IMR-90 (cell line): Measurements from ENCODE around the gene TBCE. TPM values are rescaled to one million over a fixed set of nuclear protein-coding genes. Genes with fewer than 3 reads are reported as not detected.

ENCODE experiments used
- ATAC-seq: fragments of 200-7000 bp; cut with Tn5 transposase; 2 replicates; pipeline ENCODE4 v1.9.1; 2020; ENCODE audit warnings: low read depth, mild to moderate bottlenecking, moderate library complexity
- BruUV-seq: library from RNA; stranded (reverse); fragments of 400-500 nt; replicated peaks from 2 replicates; lab custom pipeline; 2021; lab: Mats Ljungman, UMichigan
- CTCF ChIA-PET: fragments of 300-600 bp; formaldehyde crosslinking; extraction: SDS; loops from one replicate; lab custom pipeline; 2021; ENCODE audit warnings: antibody characterized with exemption; lab: Yijun Ruan, JAX
- POLR2A ChIA-PET: fragments of 300-600 bp; sonication (Branson Sonifier 250); formaldehyde crosslinking; loops from one replicate; lab custom pipeline; 2022; ENCODE audit warnings: antibody characterized with exemption; ENCODE audit not compliant: unreplicated experiment; lab: Charles Lee
- DNase-seq: peaks from one replicate; pipeline ENCODE4 v3.0.0; 2013
- H2AFZ ChIP-seq: replicated peaks from 2 replicates; pipeline ENCODE3; 2013; ENCODE audit warnings: low read length, mild to moderate bottlenecking; ENCODE audit not compliant: poor library complexity
- H2AK5ac ChIP-seq: 2 replicates; pipeline ENCODE4 v1.6.1; 2013; ENCODE audit warnings: low read depth, low read length, inconsistent platforms
- H2AK9ac ChIP-seq: replicated peaks from 2 replicates; pipeline ENCODE3; 2013; ENCODE audit warnings: mild to moderate bottlenecking, low read depth, low read length, moderate library complexity; ENCODE audit not compliant: poor library complexity
- H2BK120ac ChIP-seq: 2 replicates; pipeline ENCODE4 v1.6.1; 2013; ENCODE audit warnings: low read depth, low read length, inconsistent platforms
- H2BK15ac ChIP-seq: 3 replicates; pipeline ENCODE4 v1.6.1; 2013; ENCODE audit warnings: low read depth, low read length, inconsistent platforms
- H2BK20ac ChIP-seq: 2 replicates; pipeline ENCODE4 v1.6.1; 2013; ENCODE audit warnings: low read depth, mild to moderate bottlenecking, inconsistent platforms, low read length, moderate library complexity
- H2BK5ac ChIP-seq: 2 replicates; pipeline ENCODE4 v1.6.1; 2013; ENCODE audit warnings: mild to moderate bottlenecking, low read depth, low read length, inconsistent platforms; ENCODE audit not compliant: poor library complexity, severe bottlenecking
- H3K14ac ChIP-seq: replicated peaks from 2 replicates; pipeline ENCODE4 v1.6.1; 2013; ENCODE audit warnings: low read depth, low read length, inconsistent platforms
- H3K18ac ChIP-seq: 2 replicates; pipeline ENCODE4 v1.6.1; 2013; ENCODE audit warnings: low read depth, low read length, control low read depth
- H3K23ac ChIP-seq: 2 replicates; pipeline ENCODE4 v1.6.1; 2013; ENCODE audit warnings: low read depth, low read length, inconsistent platforms
- H3K27ac ChIP-seq: 2 replicates; pipeline ENCODE4 v1.5.1; 2013; ENCODE audit warnings: mild to moderate bottlenecking, control low read depth, low read length; ENCODE audit not compliant: insufficient read depth
- H3K27me3 ChIP-seq: 2 replicates; pipeline ENCODE4 v1.6.1; 2013; ENCODE audit warnings: low read length; ENCODE audit not compliant: control insufficient read depth, insufficient read depth
- H3K36me3 ChIP-seq: 2 replicates; pipeline ENCODE4 v1.6.1; 2013; ENCODE audit warnings: low read length, mixed read lengths; ENCODE audit not compliant: control insufficient read depth, insufficient read depth
- H3K4ac ChIP-seq: 2 replicates; pipeline ENCODE4 v1.6.1; 2013; ENCODE audit warnings: low read depth, low read length, inconsistent platforms
- H3K4me1 ChIP-seq: 2 replicates; pipeline ENCODE4 v1.6.1; 2013; ENCODE audit warnings: low read length, mixed read lengths; ENCODE audit not compliant: control insufficient read depth, insufficient read depth
- H3K4me2 ChIP-seq: 2 replicates; pipeline ENCODE4 v1.6.1; 2013; ENCODE audit warnings: low read depth, mild to moderate bottlenecking, control low read depth, low read length, moderate library complexity
- H3K4me3 ChIP-seq: 2 replicates; pipeline ENCODE4 v1.5.1; 2013; ENCODE audit warnings: low read depth, mild to moderate bottlenecking, control low read depth, low read length, moderate library complexity; ENCODE audit not compliant: insufficient read depth
- H3K56ac ChIP-seq: 2 replicates; pipeline ENCODE4 v1.6.1; 2013; ENCODE audit warnings: low read length, inconsistent platforms; ENCODE audit not compliant: insufficient read depth; ENCODE audit errors: extremely low read depth
- H3K79me1 ChIP-seq, 2 experiments: 2 replicates each; pipeline ENCODE4 v1.6.1; 2013; ENCODE audit warnings: low read length in 2 of 2, inconsistent platforms in 1 of 2, low read depth in 1 of 2
- H3K9ac ChIP-seq: 2 replicates; pipeline ENCODE4 v1.6.1; 2013; ENCODE audit warnings: low read depth, low read length, control low read depth
- H3K9me1 ChIP-seq: 2 replicates; pipeline ENCODE4 v1.6.1; 2013; ENCODE audit warnings: low read length, inconsistent platforms; ENCODE audit not compliant: insufficient read depth
- H3K9me3 ChIP-seq: 2 replicates; pipeline ENCODE4 v1.6.1; 2013; ENCODE audit warnings: low read length; ENCODE audit not compliant: control insufficient read depth, insufficient read depth
- H4K20me1 ChIP-seq: 2 replicates; pipeline ENCODE4 v1.6.1; 2013; ENCODE audit warnings: low read length, inconsistent platforms; ENCODE audit not compliant: insufficient read depth
- H4K5ac ChIP-seq: 2 replicates; pipeline ENCODE4 v1.6.1; 2013; ENCODE audit warnings: mild to moderate bottlenecking, low read depth, low read length, control low read depth
- H4K8ac ChIP-seq, 2 experiments: 2 replicates each; pipeline ENCODE4 v1.6.1; 2013; ENCODE audit warnings: low read depth in 2 of 2, low read length in 2 of 2, control low read depth in 1 of 2, inconsistent platforms in 1 of 2
- H4K91ac ChIP-seq: 2 replicates; pipeline ENCODE4 v1.6.1; 2013; ENCODE audit warnings: low read depth, low read length, inconsistent platforms; ENCODE audit not compliant: insufficient read depth
- CEBPB ChIP-seq: IDR thresholded peaks from 2 replicates; pipeline ENCODE4 v1.6.1; 2012; ENCODE audit warnings: low read depth, low read length, improper control_type of control experiment
- CHD1 ChIP-seq: IDR thresholded peaks from 2 replicates; pipeline ENCODE4 v1.6.1; 2012; ENCODE audit warnings: low read depth, low read length, improper control_type of control experiment
- FOS ChIP-seq: fragments of 150-350 bp; IDR thresholded peaks from 2 replicates; pipeline ENCODE4 v1.6.1; 2016; ENCODE audit warnings: low read depth, low read length
- MAFK ChIP-seq: IDR thresholded peaks from 2 replicates; pipeline ENCODE4 v1.6.1; 2012; ENCODE audit warnings: low read depth, low read length, improper control_type of control experiment
- POLR2A ChIP-seq: IDR thresholded peaks from 2 replicates; pipeline ENCODE4 v1.6.1; 2012; ENCODE audit warnings: mild to moderate bottlenecking, low read depth, low read length
- USF2 ChIP-seq: fragments of 150-350 bp; IDR thresholded peaks from 2 replicates; pipeline ENCODE4 v1.6.1; 2017; ENCODE audit warnings: mild to moderate bottlenecking, antibody characterized with exemption, low read length, low read depth
- WGBS, 2 experiments: methylation state at CpG; one replicate each; pipeline versions ENCODE4 v1.1.5 to v1.1.7; 2013; ENCODE audit warnings: missing lambda C conversion rate in 2 of 2; ENCODE audit not compliant: insufficient read length in 1 of 2; ENCODE audit errors: extremely low coverage in 2 of 2; 5-methylcytosine and 5-hydroxymethylcytosine counted together
- dilution Hi-C: fragments of 300-500 bp; cut with HindIII; formaldehyde crosslinking; loops from one replicate; pipeline ENCODE4 v1.14.3; 2018; ENCODE audit warnings: low sequenced_read_pairs; ENCODE audit not compliant: unreplicated experiment
- in situ Hi-C: fragments of 300-500 bp; cut with MboI; formaldehyde crosslinking; loops from 3 replicates; pipeline ENCODE4 v1.14.3; 2019; ENCODE audit warnings: low sequenced_read_pairs, inconsistent platforms, mixed read lengths
- intact Hi-C: fragments of 100-400 bp; cut with micrococcal nuclease; formaldehyde crosslinking; loops from 2 replicates; pipeline ENCODE4 v1.10.0; 2022
- polyA plus RNA-seq, 3 experiments: library from polyadenylated mRNA; depleted of rRNA; stranded (reverse); fragments of >200 nt; gene quantifications; 2 replicates each; pipeline ENCODE4 v1.2.3, GENCODE V29; 2012; ENCODE audit warnings: low replicate concordance in 1 of 3
- total RNA-seq: library from RNA; depleted of rRNA; stranded (reverse); fragments of >200 nt; gene quantifications from 2 replicates; pipeline ENCODE4 v1.2.3, GENCODE V29; 2012

The TBCE gene
- total and polyA plus RNA-seq, 2 of the 4 experiments (the other 2 are of a cell fraction) = 25.3 to 26.7 TPM

DNA sequence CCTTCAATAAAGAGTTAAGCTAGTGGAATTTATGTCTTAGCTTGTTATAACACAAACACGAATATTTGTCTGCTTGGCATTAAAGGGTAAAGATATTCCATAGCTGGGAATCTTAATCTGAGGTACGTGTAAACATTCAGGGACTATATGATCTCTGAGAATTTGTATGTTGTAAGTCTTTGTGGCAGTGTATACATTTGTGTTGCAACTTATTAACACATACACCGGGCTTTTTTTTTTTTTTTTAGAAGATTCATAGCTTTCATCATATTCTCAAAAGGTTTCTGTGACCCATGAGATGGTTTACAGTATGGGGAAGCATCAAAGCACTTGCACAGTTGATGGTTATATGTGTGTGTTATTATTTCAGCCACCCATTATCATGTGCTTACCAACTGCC, 35.8 kb upstream of the TBCE start:
- no CpG with 5 or more reads among the region's 3 CpGs for WGBS, 2 experiments
- H3K9me1 ChIP-seq = no peaks in the 10 kb centered on the region; the same call in 1 of the 2 replicates
- ChIA-PET POLR2A (no interaction called here), CTCF (interaction anchor here (0.6 to 0.8 kb wide), 2 partner anchors 451 to 1819 kb away, joined by 3 to 6 read pairs; no protein-coding TSS in a partner anchor)
- in situ Hi-C loops = no loop called here
- no peak overlapping the region for H2BK120ac ChIP-seq
- peak overlapping the region; percentile 47 for H2BK5ac ChIP-seq
- peaks cover 6 to 40% of the 10 kb centered on the region in 2 experiments for H3K79me1 ChIP-seq
- H3K27ac ChIP-seq = no peak overlapping the region
- no peak overlapping the region for H4K8ac ChIP-seq
- no peak for DNase-seq
- TF ChIP-seq FOS (no peak), CEBPB (peak; percentile 45; the same call in 1 of the 2 replicates), MAFK (no peak), CHD1 (no peak), POLR2A (no peak), USF2 (no peak)
- H3K18ac ChIP-seq = no peak overlapping the region
- H2AK5ac ChIP-seq = no peak overlapping the region
- no peak overlapping the region for H3K56ac ChIP-seq
- H2BK20ac ChIP-seq = no peak overlapping the region
- H4K20me1 ChIP-seq = peaks cover 22% of the 10 kb centered on the region
- H3K14ac ChIP-seq = no peak overlapping the region
- H3K4me3 ChIP-seq = no peak overlapping the region
- dilution Hi-C loops = no loop called here
- H3K23ac ChIP-seq = no peak overlapping the region; the same call in 1 of the 2 replicates
- no TSS peak for BruUV-seq
- H3K4ac ChIP-seq = no peak overlapping the region
- H4K91ac ChIP-seq = no peak overlapping the region
- no peaks in the 10 kb centered on the region; the same call in 1 of the 2 replicates for H3K4me1 ChIP-seq
- H3K27me3 ChIP-seq = no peaks in the 10 kb centered on the region
- intact Hi-C loops = loop anchor here (1.0 kb wide), 1 partner anchor 78 kb away; no protein-coding TSS in a partner anchor
- H4K5ac ChIP-seq = no peak overlapping the region
- no peak overlapping the region for H2BK15ac ChIP-seq
- H3K4me2 ChIP-seq = peak overlapping the region; percentile 55; the same call in 1 of the 2 replicates
- no peak overlapping the region for H3K9ac ChIP-seq
- H2AFZ ChIP-seq = no peak overlapping the region
- ATAC-seq = no peak
- no peaks in the 10 kb centered on the region for H3K9me3 ChIP-seq
- H2AK9ac ChIP-seq = no peak overlapping the region
- peaks cover 7% of the 10 kb centered on the region for H3K36me3 ChIP-seq
